ENCODE data around the gene PLEKHM3. TPM values are rescaled to one million over a fixed set of nuclear protein-coding genes. Genes with fewer than 3 reads are reported as not detected.

Gene PLEKHM3
- total and polyA plus RNA-seq, 2 of the 13 experiments (the other 11 are each of a cell fraction or from before 2014, with no cell fraction given), result 4.5 to 4.7 TPM

DNA sequence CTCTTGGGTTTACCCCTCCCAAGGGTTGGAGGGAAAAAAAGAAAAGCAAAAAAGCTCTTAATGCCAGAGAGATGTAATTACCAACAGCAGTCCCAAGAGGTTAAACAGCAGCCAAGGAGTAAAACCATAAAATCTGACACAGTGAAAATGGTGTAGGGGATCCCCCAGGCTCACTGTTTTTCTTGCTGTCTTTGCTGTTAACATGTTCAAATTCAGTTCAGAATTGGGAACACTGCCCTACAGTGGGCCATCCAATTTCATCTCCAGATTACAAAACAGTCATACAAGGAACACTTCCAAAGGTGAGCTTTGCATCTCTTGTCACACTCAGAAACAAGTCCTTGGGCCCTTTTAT is 54.5 kb downstream of the PLEKHM3 start:
- ChIA-PET CTCF (ENCODE audit: low intra/inter-chr PET ratio, low total read pairs) (interaction anchor here (1.1 kb wide), 1 partner anchor 203 kb away, joined by 3 read pairs; no protein-coding TSS in a partner anchor), POLR2A (interaction anchor here (1.0 to 1.4 kb wide), 5 partner anchors 101 to 223 kb away, joined by 3 to 4 read pairs (median 3); partner anchors contain the start of gene FZD5)
- Histone ChIP-seq H3K4me3 (replicated peaks in 1 of 3; ENCODE audit: insufficient read depth in 1 of 3, low read depth in 2 of 3, low read length in 3 of 3) (no peak overlapping the region), H3K27ac (ENCODE audit: extremely low read length, insufficient read depth, low read length) (no peak overlapping the region), H3K36me3 (replicated peaks in 1 of 2; ENCODE audit: control insufficient read depth in 1 of 2, insufficient read depth in 2 of 2, low read length in 2 of 2) (0 out of 5 replicates have a peak, but pooled peaks cover 0 to 1% of the 10 kb centered on the region in 2 experiments), H3K9ac (ENCODE audit: insufficient read depth, low read depth, low read length) (no peak overlapping the region), H3K9me3 (ENCODE audit: low read length) (no peaks in the 10 kb centered on the region), H3K4me2 (ENCODE audit: low read depth, low read length) (peak overlapping the region; percentile 14; the same call in 1 of the 2 replicates), H3K4me1 (ENCODE audit: insufficient read depth, low read length) (peaks cover 30% of the 10 kb centered on the region), H4K20me1 (ENCODE audit: insufficient read depth, low read length) (no peaks in the 10 kb centered on the region), H3K27me3 (ENCODE audit: control insufficient read depth in 1 of 2, insufficient read depth in 2 of 2, low read length in 2 of 2) (no peaks in the 10 kb centered on the region), H3K79me2 (ENCODE audit: insufficient read depth, low read length) (no peaks in the 10 kb centered on the region), H2AFZ (ENCODE audit: low read length) (no peak overlapping the region)
- intact Hi-C loops (cut with micrococcal nuclease; ENCODE audit: unreplicated experiment) (loop anchor here (2.0 to 5.0 kb wide), 4 partner anchors 34 to 124 kb away; no protein-coding TSS in a partner anchor), in situ Hi-C loops (cut with HindIII; ENCODE audit: extremely low pct_ligation_motif_present, low pct_unique_long_range_greater_than_20kb) (loop anchor here (5.0 kb wide), 1 partner anchor 204 kb away; the partner anchor contains the start of gene FZD5)
- ATAC-seq (peak; percentile 33; the same call in 2 of the 3 replicates), FAIRE-seq (no peak), DNase-seq (ENCODE audit: low spot score) (no peak)
- no TSS peak for BruUV-seq (replicated peaks)
- TF ChIP-seq NR3C1 (CRISPR knock-in tag; IDR thresholded peaks at IDR 0.05) (no peak), STAG1 (CRISPR knock-in tag; IDR thresholded peaks at IDR 0.05) (0 out of 2 replicates have a peak, but pooled peaks have one; percentile 12)

DNA sequence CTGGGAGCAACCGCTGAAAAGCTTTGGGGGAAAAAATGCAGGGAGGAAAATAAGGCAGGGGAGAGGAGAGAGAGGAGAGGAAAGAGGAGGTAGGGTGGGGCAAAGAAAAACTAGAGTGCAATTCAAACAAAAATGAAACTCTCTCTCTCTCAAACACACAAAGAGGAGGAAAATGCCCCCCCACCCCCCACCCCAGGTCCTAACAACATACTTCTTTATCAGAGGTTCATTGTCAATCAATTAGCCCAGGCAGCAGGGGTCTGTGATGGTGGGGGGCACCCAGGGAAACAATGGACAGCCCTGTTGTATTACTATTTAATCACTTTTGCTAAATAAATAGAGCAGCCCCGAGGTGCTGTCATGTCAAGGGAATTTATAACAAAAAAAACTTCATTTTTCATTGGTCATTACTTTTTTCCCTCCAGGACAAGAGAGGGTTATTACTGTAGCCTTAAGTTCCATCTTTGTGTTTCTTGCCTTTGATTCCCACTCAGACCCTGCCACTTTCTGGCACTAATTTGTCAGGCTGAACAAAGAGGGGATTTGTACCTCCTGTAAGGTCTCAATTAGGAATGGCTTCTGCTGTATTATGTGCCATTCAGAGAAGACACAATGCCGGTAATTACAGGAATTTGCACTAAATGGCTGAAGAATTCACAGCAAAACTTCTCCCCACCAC is 55.0 kb downstream of the PLEKHM3 start:
- intact Hi-C loops (cut with micrococcal nuclease; ENCODE audit: unreplicated experiment), result loop anchor here (2.0 to 5.0 kb wide), 4 partner anchors 33 to 123 kb away; no protein-coding TSS in a partner anchor
- Histone ChIP-seq H3K79me2 (ENCODE audit: insufficient read depth, low read length) (no peaks in the 10 kb centered on the region), H3K27me3 (ENCODE audit: control insufficient read depth in 1 of 2, insufficient read depth in 2 of 2, low read length in 2 of 2) (no peaks in the 10 kb centered on the region), H2AFZ (ENCODE audit: low read length) (no peak overlapping the region), H4K20me1 (ENCODE audit: insufficient read depth, low read length) (no peaks in the 10 kb centered on the region), H3K4me2 (ENCODE audit: low read depth, low read length) (peak overlapping the region; percentile 14; the same call in 1 of the 2 replicates), H3K27ac (ENCODE audit: extremely low read length, insufficient read depth, low read length) (peak overlapping the region; percentile 12), H3K9me3 (ENCODE audit: low read length) (no peaks in the 10 kb centered on the region), H3K4me3 (replicated peaks in 1 of 3; ENCODE audit: insufficient read depth in 1 of 3, low read depth in 2 of 3, low read length in 3 of 3) (no peak overlapping the region), H3K9ac (ENCODE audit: insufficient read depth, low read depth, low read length) (peak overlapping the region; percentile 19; the same call in 1 of the 2 replicates), H3K36me3 (replicated peaks in 1 of 2; ENCODE audit: control insufficient read depth in 1 of 2, insufficient read depth in 2 of 2, low read length in 2 of 2) (no peaks in the 10 kb centered on the region), H3K4me1 (ENCODE audit: insufficient read depth, low read length) (peaks cover 30% of the 10 kb centered on the region)
- WGBS (ENCODE audit: low lambda C conversion rate), result 39% methylated on average over 3 of the region's 3 CpGs
- in situ Hi-C loops (cut with HindIII; ENCODE audit: extremely low pct_ligation_motif_present, low pct_unique_long_range_greater_than_20kb), result loop anchor here (5.0 kb wide), 1 partner anchor 203 kb away; the partner anchor contains the start of gene FZD5
- CTCF ChIA-PET (ENCODE audit: low intra/inter-chr PET ratio, low total read pairs), result no interaction called here
- POLR2A ChIA-PET, result interaction anchor here (0.7 to 1.4 kb wide), 9 partner anchors 19 to 223 kb away, joined by 3 to 7 read pairs (median 3); partner anchors contain the start of gene FZD5
- ATAC-seq (peak; percentile 47; the same call in 2 of the 3 replicates), DNase-seq (ENCODE audit: low spot score) (peak; percentile 65), FAIRE-seq (no peak)
- no TSS peak for BruUV-seq (replicated peaks)
- TF ChIP-seq KDM2A (CRISPR knock-in tag; IDR thresholded peaks at IDR 0.05; ENCODE audit: borderline replicate concordance, low read depth) (no peak), ZNF879 (CRISPR knock-in tag; IDR thresholded peaks at IDR 0.05) (no peak), HNRNPK (IDR thresholded peaks at IDR 0.05; ENCODE audit: low read depth, low read length, poor library complexity, severe bottlenecking) (peak; percentile 79), ZSCAN25 (CRISPR knock-in tag; IDR thresholded peaks at IDR 0.05) (peak; percentile 88), ZNF251 (CRISPR knock-in tag; IDR thresholded peaks at IDR 0.05) (no peak), SOX6 (IDR thresholded peaks at IDR 0.05) (no peak), SOX6 (CRISPR knock-in tag; IDR thresholded peaks at IDR 0.05) (peak; percentile 43; the same call in 1 of the 2 replicates), ZBTB7B (CRISPR knock-in tag; IDR thresholded peaks at IDR 0.05) (peak; percentile 58; the same call in 1 of the 2 replicates), SOX13 (IDR thresholded peaks at IDR 0.05) (0 out of 2 replicates have a peak, but pooled peaks have one; percentile 40), SOX13 (CRISPR knock-in tag; conservative IDR thresholded peaks at IDR 0.05 in 1 of 2, IDR thresholded peaks at IDR 0.05 in 1 of 2) (peak in 1 of 2 experiments; percentile 69; a peak in 2 of 4 replicates), BCL6 (CRISPR knock-in tag; IDR thresholded peaks at IDR 0.05) (peak; percentile 88), HDAC1 (CRISPR knock-in tag; IDR thresholded peaks at IDR 0.05) (peak; percentile 42; the same call in 1 of the 2 replicates)
- TF ChIP-seq, protein P1, sequence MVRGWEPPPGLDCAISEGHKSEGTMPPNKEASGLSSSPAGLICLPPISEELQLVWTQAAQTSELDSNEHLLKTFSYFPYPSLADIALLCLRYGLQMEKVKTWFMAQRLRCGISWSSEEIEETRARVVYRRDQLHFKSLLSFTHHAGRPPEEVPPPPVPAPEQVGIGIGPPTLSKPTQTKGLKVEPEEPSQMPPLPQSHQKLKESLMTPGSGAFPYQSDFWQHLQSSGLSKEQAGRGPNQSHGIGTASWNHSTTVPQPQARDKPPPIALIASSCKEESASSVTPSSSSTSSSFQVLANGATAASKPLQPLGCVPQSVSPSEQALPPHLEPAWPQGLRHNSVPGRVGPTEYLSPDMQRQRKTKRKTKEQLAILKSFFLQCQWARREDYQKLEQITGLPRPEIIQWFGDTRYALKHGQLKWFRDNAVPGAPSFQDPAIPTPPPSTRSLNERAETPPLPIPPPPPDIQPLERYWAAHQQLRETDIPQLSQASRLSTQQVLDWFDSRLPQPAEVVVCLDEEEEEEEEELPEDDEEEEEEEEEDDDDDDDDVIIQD (CRISPR knock-in tag; IDR thresholded peaks at IDR 0.05; ENCODE audit: low read depth), result no peak
- TF ChIP-seq, protein P2, sequence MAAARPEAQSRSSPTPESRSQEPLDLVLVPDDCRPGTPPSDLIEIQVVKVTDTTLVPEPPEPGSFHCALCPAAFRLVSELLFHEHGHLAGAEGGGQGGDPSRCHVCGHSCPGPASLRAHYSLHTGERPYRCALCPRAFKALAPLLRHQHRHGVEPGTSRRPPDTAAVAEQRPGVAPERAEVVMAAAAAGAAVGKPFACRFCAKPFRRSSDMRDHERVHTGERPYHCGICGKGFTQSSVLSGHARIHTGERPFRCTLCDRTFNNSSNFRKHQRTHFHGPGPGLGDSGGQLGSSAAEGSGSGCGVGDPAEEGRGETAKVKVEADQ (CRISPR knock-in tag; IDR thresholded peaks at IDR 0.05; ENCODE audit: borderline replicate concordance), result no peak

Measured in HepG2 (cell line).